GM21381 (cell line): ENCODE results near the gene MINDY4.
"Not testable (repeated sequence)": the region's sequence is repeated elsewhere in the genome, so short reads cannot be mapped to it uniquely, and the experiment has no call there.

Experiments
- ATAC-seq: cut with Tn5 transposase; IDR thresholded peaks from one replicate; pipeline ENCODE4 v1.9.1; 2021; ENCODE audit warnings: mild to moderate bottlenecking, moderate library complexity; ENCODE audit not compliant: unreplicated experiment

MINDY4 gene

GRCh38 chr7:30799976-30800661 is 28.9 kb downstream of the MINDY4 start:
- no peak for ATAC-seq

GRCh38 chr7:30800785-30801252 is 29.6 kb downstream of the MINDY4 start:
- ATAC-seq: no peak

GRCh38 chr7:30802812-30803211 is 31.6 kb downstream of the MINDY4 start:
- ATAC-seq: no peak

GRCh38 chr7:30804078-30804661 is 33.0 kb downstream of the MINDY4 start:
- no peak for ATAC-seq

- ATAC-seq: no peak
Measured at GRCh38 chr7:30805081-30805691, 34.0 kb downstream of the MINDY4 start.

GRCh38 chr7:30805931-30806330 is 34.7 kb downstream of the MINDY4 start:
- ATAC-seq: no peak

GRCh38 chr7:30807477-30807876 is 36.3 kb downstream of the MINDY4 start:
- not testable (repeated sequence) for ATAC-seq

- not testable (repeated sequence) for ATAC-seq
Measured at GRCh38 chr7:30807941-30808340, 36.7 kb downstream of the MINDY4 start.

GRCh38 chr7:30810986-30811385 is 39.8 kb downstream of the MINDY4 start:
- no peak for ATAC-seq

- no peak for ATAC-seq
Measured at GRCh38 chr7:30812676-30813075, 41.5 kb downstream of the MINDY4 start.

- ATAC-seq: no peak
Measured at GRCh38 chr7:30813466-30813865, 42.2 kb downstream of the MINDY4 start.

GRCh38 chr7:30814700-30815387 is 43.6 kb downstream of the MINDY4 start:
- ATAC-seq: no peak

GRCh38 chr7:30815388-30815854 is 44.2 kb downstream of the MINDY4 start:
- ATAC-seq: no peak

- ATAC-seq: no peak
Measured at GRCh38 chr7:30815951-30816644, 44.9 kb downstream of the MINDY4 start.

GRCh38 chr7:30816645-30817370 is 45.6 kb downstream of the MINDY4 start:
- ATAC-seq: no peak

GRCh38 chr7:30817371-30817767 is 46.2 kb downstream of the MINDY4 start:
- ATAC-seq: no peak

GRCh38 chr7:30824821-30825720 is 53.9 kb downstream of the MINDY4 start:
- no peak for ATAC-seq

- ATAC-seq: no peak
Measured at GRCh38 chr7:30826181-30826580, 55.0 kb downstream of the MINDY4 start.

GRCh38 chr7:30828591-30828990 is 57.4 kb downstream of the MINDY4 start:
- ATAC-seq: no peak
